ENCODE results near the gene RGSL1.

RGSL1 gene

DNA sequence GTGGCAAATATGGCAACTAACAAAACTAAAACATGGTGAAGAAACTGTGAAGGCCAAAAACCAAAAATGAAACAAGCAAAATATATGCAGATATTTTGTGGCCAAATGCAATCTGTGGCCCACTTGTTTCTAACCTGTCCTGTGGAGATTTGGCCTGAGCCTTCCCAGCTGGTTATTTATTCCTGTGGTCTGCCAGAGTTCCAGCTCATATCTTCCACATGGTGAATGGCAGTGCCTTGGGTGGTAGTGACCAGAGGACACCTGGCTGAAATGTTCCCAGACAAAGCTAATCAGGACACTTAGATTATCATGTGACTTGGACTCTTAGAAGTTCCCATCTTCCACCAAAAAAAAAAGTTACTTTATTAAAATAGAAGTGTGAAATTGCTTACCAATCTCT lies 99.4 kb downstream of the RGSL1 start:
- DNase-seq (ENCODE audit: low spot score): no peak

GRCh38 chr1:182549811-182550210 lies 99.9 kb downstream of the RGSL1 start:
- DNase-seq (ENCODE audit: low spot score): no peak

- no peak for DNase-seq (ENCODE audit: low spot score)
Observed at GRCh38 chr1:182552527-182552926, 102.6 kb downstream of the RGSL1 start.

- DNase-seq (ENCODE audit: low spot score): no peak
Observed at GRCh38 chr1:182555493-182555892, 105.5 kb downstream of the RGSL1 start.

- no peak for DNase-seq (ENCODE audit: low spot score)
Observed at GRCh38 chr1:182556279-182556678, 106.3 kb downstream of the RGSL1 start.

DNA sequence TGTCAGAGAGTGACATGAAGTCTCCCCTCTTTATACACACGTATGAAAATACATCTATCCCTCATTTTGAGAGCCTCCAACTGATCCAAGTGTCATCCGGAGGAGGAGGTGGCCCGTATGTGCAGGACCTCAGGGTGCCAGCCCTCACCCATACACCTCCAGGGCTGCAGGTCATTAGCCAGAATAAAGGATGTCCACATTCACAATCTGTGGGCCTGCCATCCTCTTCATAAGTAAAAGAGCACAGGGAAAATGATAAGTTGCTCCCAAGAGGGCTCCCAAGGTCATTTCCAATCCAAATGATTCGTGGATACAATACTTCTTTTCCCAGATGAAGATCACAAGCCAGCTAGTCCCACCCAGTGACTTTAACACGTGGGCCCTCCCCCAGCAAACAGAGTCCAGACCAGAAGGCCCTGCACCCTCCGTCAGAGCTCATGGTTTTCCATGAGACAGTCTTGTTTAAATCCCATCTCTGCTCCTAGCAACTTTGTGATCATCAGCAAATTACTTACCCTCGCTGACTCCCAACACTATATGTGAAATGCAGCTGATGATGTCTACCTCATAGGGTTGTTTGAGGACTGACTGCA lies 110.5 kb downstream of the RGSL1 start:
- DNase-seq (ENCODE audit: low spot score): no peak

DNA sequence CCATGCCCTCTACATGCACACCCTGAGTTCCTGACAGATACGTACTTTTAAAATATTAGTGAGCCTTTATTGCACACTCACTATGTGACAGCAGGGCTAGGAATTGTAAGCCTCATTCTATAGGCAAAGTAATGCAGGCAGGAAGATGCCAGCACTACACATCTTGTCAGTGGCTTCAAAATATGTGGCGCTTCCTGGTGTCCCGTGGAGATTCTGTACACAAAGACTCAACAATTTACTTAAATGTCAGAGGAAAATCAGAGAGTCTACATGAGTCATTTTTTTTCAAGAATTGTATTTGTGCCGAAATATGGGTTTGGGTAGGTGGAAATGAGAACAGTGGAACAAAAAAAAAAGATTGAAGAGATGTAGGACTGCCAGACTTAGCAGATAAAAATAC lies 111.5 kb downstream of the RGSL1 start:
- no peak for DNase-seq (ENCODE audit: low spot score)

DNA sequence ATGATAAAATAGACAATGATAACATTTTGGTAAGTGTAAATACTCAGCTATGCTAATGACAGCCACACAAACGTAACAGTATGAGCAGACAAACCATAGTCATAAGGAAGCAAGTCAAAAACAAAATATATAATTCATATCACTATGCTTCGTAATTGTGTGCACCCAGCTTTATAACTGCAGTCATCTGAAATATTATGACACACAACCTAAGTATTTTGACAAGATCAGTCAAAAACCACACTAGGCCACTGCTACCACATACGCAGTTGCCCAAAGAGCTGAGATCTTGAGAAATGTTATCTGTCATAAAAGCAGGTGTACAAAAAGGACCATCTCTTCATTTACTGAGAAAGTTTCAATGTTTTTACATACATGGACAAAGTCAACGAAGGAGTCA lies 113.1 kb downstream of the RGSL1 start:
- no peak for DNase-seq (ENCODE audit: low spot score)

GRCh38 chr1:182564406-182565004 lies 114.6 kb downstream of the RGSL1 start:
- DNase-seq (ENCODE audit: low spot score): no peak

- no peak for DNase-seq (ENCODE audit: low spot score)
Observed at GRCh38 chr1:182565537-182565936, 115.6 kb downstream of the RGSL1 start.

DNA sequence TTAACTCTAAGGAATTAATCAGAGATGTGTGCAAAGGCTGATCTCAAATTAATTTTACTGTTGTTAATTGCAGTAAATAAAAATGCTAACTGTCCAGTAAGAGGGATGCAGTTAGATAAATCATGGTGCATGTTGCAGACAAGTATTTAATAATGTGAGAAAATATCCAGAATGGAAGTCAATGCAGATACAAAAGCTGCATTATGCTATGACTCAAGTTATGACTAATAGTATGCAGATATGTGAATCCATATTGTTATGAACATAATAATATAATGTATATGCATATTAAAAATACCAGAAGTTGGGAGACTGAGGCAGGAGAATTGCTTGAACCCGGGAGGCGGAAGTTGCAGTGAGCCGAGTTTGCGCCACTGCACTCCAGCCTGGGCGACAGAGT lies 117.7 kb downstream of the RGSL1 start:
- DNase-seq (ENCODE audit: low spot score): no peak

DNA sequence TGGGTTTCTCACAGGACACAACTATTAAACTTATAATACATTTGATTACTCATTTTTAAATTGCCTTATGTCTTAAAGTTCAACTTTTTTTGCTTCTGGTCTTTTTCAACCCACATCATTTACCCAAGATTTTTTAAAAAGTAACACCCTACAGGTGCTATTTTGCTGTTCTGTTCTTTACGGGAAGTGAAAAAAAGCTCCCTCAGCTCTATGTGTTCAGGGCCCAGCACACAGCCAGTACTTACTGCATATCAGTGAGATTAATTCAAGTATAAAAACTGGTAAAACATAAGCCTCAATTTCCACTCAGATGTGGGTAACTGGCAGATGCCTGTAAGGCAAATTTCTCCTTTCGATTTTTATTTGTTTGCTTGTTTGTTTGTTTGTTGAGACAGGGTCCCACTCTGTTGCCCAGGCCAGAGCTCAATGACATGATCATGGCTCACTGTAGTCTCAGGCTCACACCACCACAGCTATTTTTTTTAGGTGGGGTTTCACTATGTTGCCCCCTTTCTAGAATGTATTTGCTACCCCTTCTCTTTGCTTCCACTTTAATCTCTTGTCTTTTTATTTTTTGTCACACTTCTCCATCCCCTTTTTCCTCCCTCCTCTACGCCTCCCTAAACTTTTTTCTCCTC lies 118.8 kb downstream of the RGSL1 start:
- DNase-seq (ENCODE audit: low spot score): no peak

GRCh38 chr1:182569939-182570610 lies 120.1 kb downstream of the RGSL1 start:
- DNase-seq (ENCODE audit: low spot score): no peak

DNA sequence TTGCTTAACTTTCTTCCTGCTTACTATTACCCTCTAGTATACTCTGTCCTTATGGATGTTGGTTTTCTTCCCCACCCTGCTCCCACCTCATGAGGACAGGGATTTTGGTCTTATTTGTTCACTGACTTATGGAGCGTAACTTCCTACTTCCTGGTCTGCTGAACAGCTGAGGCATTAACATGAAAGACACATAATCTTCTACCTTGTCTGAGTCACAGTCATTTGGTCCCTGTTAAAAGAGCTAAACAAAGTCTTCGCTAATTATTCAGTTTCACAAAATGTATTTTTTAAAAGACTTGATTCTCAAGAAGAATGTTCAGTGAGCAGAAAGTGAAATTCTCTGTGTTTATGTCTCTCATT lies 120.6 kb downstream of the RGSL1 start:
- DNase-seq (ENCODE audit: low spot score): no peak

GRCh38 chr1:182574156-182574555 lies 124.2 kb downstream of the RGSL1 start:
- DNase-seq (ENCODE audit: low spot score): no peak

DNA sequence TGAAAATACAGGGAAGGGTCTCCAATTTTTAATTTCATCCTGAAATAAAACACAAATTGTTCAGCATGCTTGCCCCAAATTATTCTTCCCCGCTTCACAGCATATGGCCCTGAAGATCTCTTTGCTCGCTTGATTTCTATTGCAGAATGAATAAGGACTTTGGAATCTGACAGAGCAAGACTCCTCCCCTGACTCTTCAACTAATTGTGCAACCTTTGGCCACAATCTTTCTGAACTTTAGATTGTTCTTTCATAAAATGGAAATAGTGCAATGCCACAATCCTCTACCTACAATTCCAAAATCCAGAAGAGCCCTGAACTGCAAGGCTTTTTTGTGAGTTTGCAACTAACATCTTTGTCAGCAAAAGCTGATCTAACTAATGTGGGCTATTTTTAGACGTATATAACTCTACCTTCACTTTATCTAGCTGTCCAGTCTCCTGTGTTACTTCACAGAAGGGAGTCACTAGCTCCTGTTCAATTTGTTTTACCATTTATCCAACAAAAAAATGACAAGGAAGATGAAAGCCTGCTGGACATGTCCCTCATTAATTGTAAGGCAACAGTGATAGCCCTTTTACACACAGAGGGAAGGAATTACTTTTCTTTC lies 125.7 kb downstream of the RGSL1 start:
- DNase-seq (ENCODE audit: low spot score): no peak

- no peak for DNase-seq (ENCODE audit: low spot score)
Observed at GRCh38 chr1:182580736-182581135, 130.8 kb downstream of the RGSL1 start.

DNA sequence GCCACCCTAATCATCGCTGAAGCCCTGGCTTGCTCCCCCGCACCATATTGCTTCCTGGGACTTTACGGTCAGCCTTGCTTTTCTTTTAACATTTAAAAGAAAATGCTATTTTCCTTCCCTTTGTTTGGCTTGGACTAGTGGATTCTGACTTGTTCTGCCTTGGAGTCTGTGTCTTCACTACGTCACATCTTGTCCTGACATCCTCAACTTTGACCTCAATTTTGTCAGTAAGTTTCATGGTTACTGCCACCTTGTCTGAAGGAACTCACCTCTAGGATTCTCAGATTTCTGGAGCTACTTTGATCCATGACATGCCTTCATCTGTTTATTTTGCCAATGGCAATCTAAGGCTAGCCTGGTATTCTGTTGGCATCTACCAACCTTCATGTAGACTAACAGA lies 134.8 kb downstream of the RGSL1 start:
- no peak for DNase-seq (ENCODE audit: low spot score)

DNA sequence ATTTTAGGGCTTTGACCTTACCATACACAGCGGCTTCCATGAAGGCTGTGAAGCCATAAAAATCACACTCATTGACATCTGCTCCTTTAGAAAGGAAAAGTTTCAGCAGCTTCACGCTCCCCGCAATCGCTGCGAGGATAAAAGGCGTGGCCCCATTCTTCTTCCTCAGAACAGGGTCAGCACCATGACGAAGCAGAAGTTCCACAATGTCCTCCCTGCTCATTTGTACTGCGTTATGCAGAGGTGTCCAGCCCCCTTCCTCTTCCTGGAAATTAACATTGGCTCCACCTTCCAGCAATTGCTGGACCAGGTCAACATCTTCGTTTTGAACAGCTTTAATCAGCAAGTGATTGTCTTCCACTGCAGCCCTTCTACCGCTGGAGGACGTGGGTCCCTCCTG lies 136.4 kb downstream of the RGSL1 start:
- DNase-seq (ENCODE audit: low spot score): no peak

DNA sequence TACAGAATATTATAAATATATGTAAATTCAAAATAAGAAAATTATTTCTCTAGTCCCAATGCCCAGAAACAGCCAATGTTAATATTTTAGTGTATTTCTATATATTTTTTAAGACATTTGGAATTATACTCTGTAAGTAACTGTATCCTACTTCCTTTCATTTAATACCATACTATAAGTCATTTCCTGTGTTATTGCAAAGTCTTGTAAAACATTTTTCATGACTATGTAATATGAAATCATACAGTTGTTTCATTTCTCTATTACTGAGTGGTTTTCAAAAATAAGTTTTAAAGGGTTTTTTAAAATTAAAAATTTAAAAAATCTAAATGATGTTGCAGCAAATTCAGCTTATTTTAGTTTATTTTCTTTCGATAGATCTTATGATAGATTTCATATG lies 137.1 kb downstream of the RGSL1 start:
- no peak for DNase-seq (ENCODE audit: low spot score)

DNA sequence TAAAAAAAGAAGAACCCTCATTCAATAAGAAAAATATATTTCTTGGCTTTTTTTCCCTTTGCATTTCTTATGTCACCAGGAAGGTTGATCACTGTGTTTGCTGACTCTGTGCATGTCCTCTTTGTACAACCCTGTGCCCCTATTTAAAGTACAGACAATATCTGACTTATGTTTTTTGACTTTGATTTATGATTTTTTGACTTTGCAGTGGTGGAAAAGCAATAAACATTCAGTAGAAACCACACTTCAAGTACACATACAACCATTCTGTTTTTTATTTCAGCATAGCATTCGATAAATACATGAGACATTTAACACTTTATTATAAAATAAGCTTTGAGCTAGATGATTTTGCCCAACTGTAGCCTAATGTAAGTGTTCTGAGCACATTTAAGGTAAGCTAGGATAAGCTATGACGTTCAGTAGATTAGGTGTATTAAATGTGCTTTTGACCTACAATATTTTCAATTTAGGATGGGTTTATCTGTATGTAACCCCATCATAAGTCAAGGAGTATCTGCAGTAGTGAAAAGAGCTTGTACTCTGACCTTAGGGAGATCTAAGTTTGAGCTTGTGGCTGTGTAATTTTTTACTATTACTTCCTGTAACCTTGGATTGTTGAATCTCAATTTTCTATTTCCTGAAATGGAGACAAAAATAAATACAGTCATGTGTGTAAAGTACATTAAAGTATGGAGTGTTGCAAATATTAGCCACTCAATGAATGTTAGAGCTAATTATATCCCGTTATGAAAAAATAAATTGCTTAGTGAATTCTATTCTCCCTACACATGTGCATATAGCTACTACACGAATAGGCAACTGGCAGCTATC lies 137.9 kb downstream of the RGSL1 start:
- no peak for DNase-seq (ENCODE audit: low spot score)

Measured in HuH-7 (cell line).